ENCODE measurements around the gene CYP21A2. TPM values are rescaled to one million over a fixed set of nuclear protein-coding genes. Genes with fewer than 3 reads are reported as not detected.

CYP21A2 gene
- total and polyA plus RNA-seq, 10 of the 15 experiments (the other 5 are each of a cell fraction or from before 2014, with no cell fraction given), result 0.04 to 0.92 (median 0.23) TPM; not detected in 7

DNA sequence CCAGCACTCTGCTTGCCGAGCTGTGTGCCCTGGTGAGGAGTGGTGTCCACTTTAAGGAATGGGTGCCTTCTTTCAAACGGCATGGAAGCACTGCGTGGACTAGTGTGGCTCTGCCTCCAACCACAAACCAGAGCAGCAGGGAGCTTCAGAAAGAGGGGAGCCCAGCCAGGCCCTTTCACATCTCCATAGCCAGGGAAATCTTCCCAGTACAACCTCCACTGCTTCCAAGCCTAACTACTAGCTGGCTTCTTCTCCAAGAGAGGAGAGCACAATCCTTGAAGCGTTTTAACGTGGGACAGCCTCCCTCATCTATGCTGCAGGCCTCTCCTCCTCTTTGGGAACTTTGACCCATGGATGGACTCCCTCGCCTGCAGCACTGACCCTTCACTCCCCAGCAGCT, 44.3 kb downstream of the CYP21A2 start:
- ChIA-PET SMC1A (ENCODE audit: uncharacterized antibody, unreplicated experiment) (no interaction called here), RAD21 (ENCODE audit: unreplicated experiment) (no interaction called here), POLR2A (no interaction called here), CTCF (interaction anchor here (0.9 kb wide), 1 partner anchor 35 kb away, joined by 3 read pairs; no protein-coding TSS in a partner anchor)
- no peak overlapping the region for H3K9ac ChIP-seq (ENCODE audit: control insufficient read depth, insufficient read depth, low read length)
- in situ Hi-C loops (cut with MboI) (no loop called here), intact Hi-C loops (cut with micrococcal nuclease; ENCODE audit: unreplicated experiment) (no loop called here)
- H3K4me2 ChIP-seq (ENCODE audit: control insufficient read depth, insufficient read depth), result no peak overlapping the region
- H3K79me2 ChIP-seq (ENCODE audit: control insufficient read depth, insufficient read depth, low read length), result no peaks in the 10 kb centered on the region
- peaks cover 3 to 8% of the 10 kb centered on the region in 2 experiments; a peak in 3 of 4 replicates for H3K27me3 ChIP-seq (replicated peaks in 1 of 2; ENCODE audit: control insufficient read depth in 2 of 2, insufficient read depth in 2 of 2, low read length in 1 of 2)
- H2AFZ ChIP-seq (ENCODE audit: control insufficient read depth, low read depth, low read length), result no peak overlapping the region
- H3K9me3 ChIP-seq (replicated peaks; ENCODE audit: control insufficient read depth, insufficient read depth, low read length), result no peaks in the 10 kb centered on the region
- no peaks in the 10 kb centered on the region for H3K36me3 ChIP-seq (ENCODE audit: control insufficient read depth in 2 of 2, insufficient read depth in 2 of 2, low read length in 1 of 2)
- H4K20me1 ChIP-seq (ENCODE audit: control insufficient read depth, insufficient read depth), result no peaks in the 10 kb centered on the region
- 2% methylated on average over 6 of the region's 6 CpGs for WGBS (ENCODE audit: insufficient coverage, insufficient replicate concordance, low lambda C conversion rate, missing lambda C conversion rate)
- FAIRE-seq, result no peak
- no peak overlapping the region for H3K27ac ChIP-seq (ENCODE audit: control insufficient read depth, insufficient read depth)
- no peak for DNase-seq (ENCODE audit: low read depth, low spot score)
- no peak for ATAC-seq
- BruUV-seq (replicated peaks), result no TSS peak
- peaks cover 16% of the 10 kb centered on the region for H3K4me1 ChIP-seq (ENCODE audit: control insufficient read depth, insufficient read depth, low read length)
- no peak overlapping the region for H3K4me3 ChIP-seq
- TF ChIP-seq DPF2 (IDR thresholded peaks at IDR 0.05) (no peak), MLLT1 (IDR thresholded peaks at IDR 0.05) (no peak), TARDBP (IDR thresholded peaks at IDR 0.05; ENCODE audit: borderline replicate concordance) (no peak), EED (IDR thresholded peaks at IDR 0.05; ENCODE audit: low read depth) (no peak), IKZF2 (IDR thresholded peaks at IDR 0.05) (no peak), ZNF384 (IDR thresholded peaks at IDR 0.05; ENCODE audit: borderline replicate concordance, low read depth, low read length) (no peak), ESRRA (IDR thresholded peaks at IDR 0.05; ENCODE audit: low read length) (no peak), RUNX3 (IDR thresholded peaks at IDR 0.05; ENCODE audit: low read length) (no peak)
- TF ChIP-seq, protein P1, sequence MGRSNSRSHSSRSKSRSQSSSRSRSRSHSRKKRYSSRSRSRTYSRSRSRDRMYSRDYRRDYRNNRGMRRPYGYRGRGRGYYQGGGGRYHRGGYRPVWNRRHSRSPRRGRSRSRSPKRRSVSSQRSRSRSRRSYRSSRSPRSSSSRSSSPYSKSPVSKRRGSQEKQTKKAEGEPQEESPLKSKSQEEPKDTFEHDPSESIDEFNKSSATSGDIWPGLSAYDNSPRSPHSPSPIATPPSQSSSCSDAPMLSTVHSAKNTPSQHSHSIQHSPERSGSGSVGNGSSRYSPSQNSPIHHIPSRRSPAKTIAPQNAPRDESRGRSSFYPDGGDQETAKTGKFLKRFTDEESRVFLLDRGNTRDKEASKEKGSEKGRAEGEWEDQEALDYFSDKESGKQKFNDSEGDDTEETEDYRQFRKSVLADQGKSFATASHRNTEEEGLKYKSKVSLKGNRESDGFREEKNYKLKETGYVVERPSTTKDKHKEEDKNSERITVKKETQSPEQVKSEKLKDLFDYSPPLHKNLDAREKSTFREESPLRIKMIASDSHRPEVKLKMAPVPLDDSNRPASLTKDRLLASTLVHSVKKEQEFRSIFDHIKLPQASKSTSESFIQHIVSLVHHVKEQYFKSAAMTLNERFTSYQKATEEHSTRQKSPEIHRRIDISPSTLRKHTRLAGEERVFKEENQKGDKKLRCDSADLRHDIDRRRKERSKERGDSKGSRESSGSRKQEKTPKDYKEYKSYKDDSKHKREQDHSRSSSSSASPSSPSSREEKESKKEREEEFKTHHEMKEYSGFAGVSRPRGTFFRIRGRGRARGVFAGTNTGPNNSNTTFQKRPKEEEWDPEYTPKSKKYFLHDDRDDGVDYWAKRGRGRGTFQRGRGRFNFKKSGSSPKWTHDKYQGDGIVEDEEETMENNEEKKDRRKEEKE (IDR thresholded peaks at IDR 0.05), result no peak
- TF ChIP-seq, protein P2, sequence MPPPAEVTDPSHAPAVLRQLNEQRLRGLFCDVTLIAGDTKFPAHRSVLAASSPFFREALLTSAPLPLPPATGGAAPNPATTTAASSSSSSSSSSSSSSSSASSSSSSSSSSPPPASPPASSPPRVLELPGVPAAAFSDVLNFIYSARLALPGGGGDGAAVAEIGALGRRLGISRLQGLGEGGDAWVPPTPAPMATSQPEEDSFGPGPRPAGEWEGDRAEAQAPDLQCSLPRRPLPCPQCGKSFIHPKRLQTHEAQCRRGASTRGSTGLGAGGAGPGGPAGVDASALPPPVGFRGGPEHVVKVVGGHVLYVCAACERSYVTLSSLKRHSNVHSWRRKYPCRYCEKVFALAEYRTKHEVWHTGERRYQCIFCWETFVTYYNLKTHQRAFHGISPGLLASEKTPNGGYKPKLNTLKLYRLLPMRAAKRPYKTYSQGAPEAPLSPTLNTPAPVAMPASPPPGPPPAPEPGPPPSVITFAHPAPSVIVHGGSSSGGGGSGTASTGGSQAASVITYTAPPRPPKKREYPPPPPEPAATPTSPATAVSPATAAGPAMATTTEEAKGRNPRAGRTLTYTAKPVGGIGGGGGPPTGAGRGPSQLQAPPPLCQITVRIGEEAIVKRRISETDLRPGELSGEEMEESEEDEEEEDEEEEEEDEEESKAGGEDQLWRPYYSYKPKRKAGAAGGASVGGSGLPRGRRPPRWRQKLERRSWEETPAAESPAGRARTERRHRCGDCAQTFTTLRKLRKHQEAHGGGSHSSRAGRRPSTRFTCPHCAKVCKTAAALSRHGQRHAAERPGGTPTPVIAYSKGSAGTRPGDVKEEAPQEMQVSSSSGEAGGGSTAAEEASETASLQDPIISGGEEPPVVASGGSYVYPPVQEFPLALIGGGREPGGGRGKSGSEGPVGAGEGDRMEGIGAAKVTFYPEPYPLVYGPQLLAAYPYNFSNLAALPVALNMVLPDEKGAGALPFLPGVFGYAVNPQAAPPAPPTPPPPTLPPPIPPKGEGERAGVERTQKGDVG (CRISPR knock-in tag; IDR thresholded peaks at IDR 0.05), result no peak
- TF ChIP-seq, protein P3, sequence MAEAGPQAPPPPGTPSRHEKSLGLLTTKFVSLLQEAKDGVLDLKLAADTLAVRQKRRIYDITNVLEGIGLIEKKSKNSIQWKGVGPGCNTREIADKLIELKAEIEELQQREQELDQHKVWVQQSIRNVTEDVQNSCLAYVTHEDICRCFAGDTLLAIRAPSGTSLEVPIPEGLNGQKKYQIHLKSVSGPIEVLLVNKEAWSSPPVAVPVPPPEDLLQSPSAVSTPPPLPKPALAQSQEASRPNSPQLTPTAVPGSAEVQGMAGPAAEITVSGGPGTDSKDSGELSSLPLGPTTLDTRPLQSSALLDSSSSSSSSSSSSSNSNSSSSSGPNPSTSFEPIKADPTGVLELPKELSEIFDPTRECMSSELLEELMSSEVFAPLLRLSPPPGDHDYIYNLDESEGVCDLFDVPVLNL (IDR thresholded peaks at IDR 0.05; ENCODE audit: low read depth, low read length), result no peak
- TF ChIP-seq, protein P4, sequence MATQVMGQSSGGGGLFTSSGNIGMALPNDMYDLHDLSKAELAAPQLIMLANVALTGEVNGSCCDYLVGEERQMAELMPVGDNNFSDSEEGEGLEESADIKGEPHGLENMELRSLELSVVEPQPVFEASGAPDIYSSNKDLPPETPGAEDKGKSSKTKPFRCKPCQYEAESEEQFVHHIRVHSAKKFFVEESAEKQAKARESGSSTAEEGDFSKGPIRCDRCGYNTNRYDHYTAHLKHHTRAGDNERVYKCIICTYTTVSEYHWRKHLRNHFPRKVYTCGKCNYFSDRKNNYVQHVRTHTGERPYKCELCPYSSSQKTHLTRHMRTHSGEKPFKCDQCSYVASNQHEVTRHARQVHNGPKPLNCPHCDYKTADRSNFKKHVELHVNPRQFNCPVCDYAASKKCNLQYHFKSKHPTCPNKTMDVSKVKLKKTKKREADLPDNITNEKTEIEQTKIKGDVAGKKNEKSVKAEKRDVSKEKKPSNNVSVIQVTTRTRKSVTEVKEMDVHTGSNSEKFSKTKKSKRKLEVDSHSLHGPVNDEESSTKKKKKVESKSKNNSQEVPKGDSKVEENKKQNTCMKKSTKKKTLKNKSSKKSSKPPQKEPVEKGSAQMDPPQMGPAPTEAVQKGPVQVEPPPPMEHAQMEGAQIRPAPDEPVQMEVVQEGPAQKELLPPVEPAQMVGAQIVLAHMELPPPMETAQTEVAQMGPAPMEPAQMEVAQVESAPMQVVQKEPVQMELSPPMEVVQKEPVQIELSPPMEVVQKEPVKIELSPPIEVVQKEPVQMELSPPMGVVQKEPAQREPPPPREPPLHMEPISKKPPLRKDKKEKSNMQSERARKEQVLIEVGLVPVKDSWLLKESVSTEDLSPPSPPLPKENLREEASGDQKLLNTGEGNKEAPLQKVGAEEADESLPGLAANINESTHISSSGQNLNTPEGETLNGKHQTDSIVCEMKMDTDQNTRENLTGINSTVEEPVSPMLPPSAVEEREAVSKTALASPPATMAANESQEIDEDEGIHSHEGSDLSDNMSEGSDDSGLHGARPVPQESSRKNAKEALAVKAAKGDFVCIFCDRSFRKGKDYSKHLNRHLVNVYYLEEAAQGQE (IDR thresholded peaks at IDR 0.05; ENCODE audit: low read depth, low read length), result no peak
